Lung (tissue), 12 donors: ENCODE data around the gene CAPN5. TPM values are rescaled to one million over a fixed set of nuclear protein-coding genes. Genes with fewer than 3 reads are reported as not detected.

Experiments
- ATAC-seq: fragments of 200-7000 bp; cut with Tn5 transposase; one replicate; pipeline ENCODE4 v1.9.1; 2020; ENCODE audit warnings: moderate number of reproducible peaks; ENCODE audit not compliant: insufficient read depth, low FRiP score
- DNase-seq, 3 donors: peaks; one replicate each; pipeline ENCODE4 v3.0.0-alpha.2; 2013 to 2017
- H3K27ac ChIP-seq, 2 donors: one replicate each; pipeline ENCODE4 v1.5.1; 2013; ENCODE audit warnings: mild to moderate bottlenecking in 2 of 2, moderate library complexity in 2 of 2, control low read depth in 1 of 2, inconsistent platforms in 1 of 2, low read depth in 1 of 2, low read length in 1 of 2
- H3K27me3 ChIP-seq, 3 donors: one replicate each; pipeline ENCODE4 v1.5.1; 2013; ENCODE audit warnings: low read length in 2 of 3; ENCODE audit not compliant: control insufficient read depth in 3 of 3, insufficient read depth in 3 of 3
- H3K36me3 ChIP-seq, 4 donors: one replicate each; pipeline ENCODE4 v1.5.1; 2013; ENCODE audit warnings: low read length in 4 of 4, mild to moderate bottlenecking in 1 of 4, moderate library complexity in 1 of 4; ENCODE audit not compliant: control insufficient read depth in 4 of 4, insufficient read depth in 4 of 4
- H3K4me1 ChIP-seq, 5 donors: one replicate each; pipeline ENCODE4 v1.5.1; 2013; ENCODE audit warnings: low read length in 5 of 5, mild to moderate bottlenecking in 2 of 5, moderate library complexity in 1 of 5; ENCODE audit not compliant: control insufficient read depth in 5 of 5, insufficient read depth in 5 of 5
- H3K4me3 ChIP-seq: one replicate; pipeline ENCODE4 v1.5.1; 2013; ENCODE audit warnings: mild to moderate bottlenecking, control low read depth, moderate library complexity
- H3K9ac ChIP-seq, 2 donors: one replicate each; pipeline ENCODE4 v1.5.1; 2013; ENCODE audit warnings: low read length in 2 of 2, control low read depth in 1 of 2; ENCODE audit not compliant: insufficient read depth in 1 of 2
- H3K9me3 ChIP-seq, 4 donors: one replicate each; pipeline ENCODE4 v1.5.1; 2013; ENCODE audit warnings: low read length in 3 of 4, mild to moderate bottlenecking in 1 of 4, moderate library complexity in 1 of 4; ENCODE audit not compliant: control insufficient read depth in 4 of 4, insufficient read depth in 3 of 4
- WGBS, 2 donors: extraction: QIAGEN DNeasy Blood & Tissue Kit; methylation state at CpG; one replicate each; pipeline ENCODE4 v1.1.7; 2013; 5-methylcytosine and 5-hydroxymethylcytosine counted together
- polyA plus RNA-seq, 2 donors: library from polyadenylated mRNA; stranded (reverse); fragments of 200-250 nt; gene quantifications; one replicate each; pipeline ENCODE4 v1.2.1, GENCODE V29; 2013
- total RNA-seq, 2 donors: library from RNA; depleted of rRNA in 1 of 2; stranded (reverse); fragments of >200 nt in 1 of 2; gene quantifications; one replicate each; pipeline ENCODE4 v1.2.1, GENCODE V29; 2014 to 2021
- TF ChIP-seq, protein P1 (sequence below): IDR thresholded peaks from 2 replicates; pipeline ENCODE4 v1.5.1; 2012; ENCODE audit warnings: mild to moderate bottlenecking; ENCODE audit errors: control extremely low read depth, extremely low read depth
- donor health status: control.
- donor health status: control.
- donor health status: Bipolar disorder and iron deficiency.
- donor health status: healthy.
- donor health status: DM: yes; HTN: yes; CAD: no.

The CAPN5 gene
- total and polyA plus RNA-seq, 4 donors, result 3.0 to 16.1 (median 9.4) TPM

DNA sequence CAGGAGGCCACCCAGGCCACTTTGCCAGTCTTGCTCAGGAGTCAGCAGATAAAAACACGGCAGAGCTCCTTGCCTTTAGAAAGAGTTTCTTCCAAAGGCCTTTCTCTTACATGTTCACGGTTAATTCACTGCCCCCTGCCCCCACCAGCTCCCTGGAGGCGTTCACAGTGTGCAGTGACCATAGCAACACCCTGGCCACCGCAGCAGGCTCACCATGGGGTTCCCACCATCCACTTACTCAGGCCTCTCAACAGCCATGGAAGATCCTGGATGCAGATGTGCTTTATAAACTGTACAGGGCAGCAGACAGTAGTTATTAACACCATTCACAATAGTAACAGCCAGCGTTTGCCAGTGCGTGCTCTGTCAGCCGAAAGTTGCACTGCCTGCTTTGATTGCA, 50.7 kb downstream of the CAPN5 start:
- ATAC-seq (no peak), DNase-seq (no peak)
- 80 to 93% methylated on average over 7 of the region's 7 CpGs for WGBS, 2 donors

DNA sequence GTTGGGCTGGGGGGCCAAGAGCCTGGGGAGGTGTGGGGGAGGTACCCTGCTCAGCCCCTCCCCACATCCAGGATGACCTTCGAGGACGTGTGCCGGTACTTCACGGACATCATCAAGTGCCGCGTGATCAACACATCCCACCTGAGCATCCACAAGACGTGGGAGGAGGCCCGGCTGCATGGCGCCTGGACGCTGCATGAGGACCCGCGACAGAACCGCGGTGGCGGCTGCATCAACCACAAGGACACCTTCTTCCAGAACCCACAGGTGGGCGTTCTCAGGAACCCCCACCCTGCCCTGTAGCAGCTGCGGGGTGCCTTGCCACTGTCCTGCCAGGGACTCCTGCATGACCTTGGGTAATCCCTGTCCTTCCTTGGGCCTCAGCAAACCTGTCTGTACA, 51.3 kb downstream of the CAPN5 start:
- DNase-seq (no peak), ATAC-seq (no peak)
- Histone ChIP-seq H3K27ac (no peak overlapping the region), H3K4me3 (no peak overlapping the region), H3K9ac (no peak overlapping the region), H3K4me1 (no peaks in the 10 kb centered on the region), H3K9me3 (no peaks in the 10 kb centered on the region), H3K27me3 (no peaks in the 10 kb centered on the region), H3K36me3 (peaks cover 0 to 6% (median 2%) of the 10 kb centered on the region in 4 donors)
- TF ChIP-seq, protein P1, sequence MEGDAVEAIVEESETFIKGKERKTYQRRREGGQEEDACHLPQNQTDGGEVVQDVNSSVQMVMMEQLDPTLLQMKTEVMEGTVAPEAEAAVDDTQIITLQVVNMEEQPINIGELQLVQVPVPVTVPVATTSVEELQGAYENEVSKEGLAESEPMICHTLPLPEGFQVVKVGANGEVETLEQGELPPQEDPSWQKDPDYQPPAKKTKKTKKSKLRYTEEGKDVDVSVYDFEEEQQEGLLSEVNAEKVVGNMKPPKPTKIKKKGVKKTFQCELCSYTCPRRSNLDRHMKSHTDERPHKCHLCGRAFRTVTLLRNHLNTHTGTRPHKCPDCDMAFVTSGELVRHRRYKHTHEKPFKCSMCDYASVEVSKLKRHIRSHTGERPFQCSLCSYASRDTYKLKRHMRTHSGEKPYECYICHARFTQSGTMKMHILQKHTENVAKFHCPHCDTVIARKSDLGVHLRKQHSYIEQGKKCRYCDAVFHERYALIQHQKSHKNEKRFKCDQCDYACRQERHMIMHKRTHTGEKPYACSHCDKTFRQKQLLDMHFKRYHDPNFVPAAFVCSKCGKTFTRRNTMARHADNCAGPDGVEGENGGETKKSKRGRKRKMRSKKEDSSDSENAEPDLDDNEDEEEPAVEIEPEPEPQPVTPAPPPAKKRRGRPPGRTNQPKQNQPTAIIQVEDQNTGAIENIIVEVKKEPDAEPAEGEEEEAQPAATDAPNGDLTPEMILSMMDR, result no peak
- 94 to 98% methylated on average over 17 of the region's 17 CpGs for WGBS, 2 donors

More for the DNA sequence above, 50.7 kb downstream of the CAPN5 start:
- Histone ChIP-seq H3K9ac (no peak overlapping the region), H3K27me3 (no peaks in the 10 kb centered on the region), H3K36me3 (peaks cover 0 to 5% (median 2%) of the 10 kb centered on the region in 4 donors), H3K4me3 (no peak overlapping the region), H3K27ac (no peak overlapping the region), H3K4me1 (no peaks in the 10 kb centered on the region), H3K9me3 (no peaks in the 10 kb centered on the region)
- TF ChIP-seq, protein P1, result no peak

DNA sequence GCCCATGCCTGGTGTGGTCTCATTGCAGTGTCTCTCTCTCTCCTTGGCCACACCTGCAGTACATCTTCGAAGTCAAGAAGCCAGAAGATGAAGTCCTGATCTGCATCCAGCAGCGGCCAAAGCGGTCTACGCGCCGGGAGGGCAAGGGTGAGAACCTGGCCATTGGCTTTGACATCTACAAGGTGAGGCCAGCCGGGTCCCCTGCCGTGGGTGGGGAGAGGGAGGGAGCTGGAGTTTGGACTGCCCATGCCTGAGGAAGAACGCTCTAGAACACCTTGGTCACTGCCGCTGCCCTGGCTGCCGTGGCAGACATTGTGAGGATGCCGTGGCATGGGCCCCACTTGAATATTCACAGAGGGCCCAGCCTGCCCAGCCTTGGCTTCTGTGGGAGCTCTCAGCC, 52.2 kb downstream of the CAPN5 start:
- H3K36me3 ChIP-seq, result peaks cover 0 to 10% (median 2%) of the 10 kb centered on the region in 4 donors
- TF ChIP-seq, protein P1, result no peak
- no peak for DNase-seq
- H3K9ac ChIP-seq, result no peak overlapping the region
- H3K9me3 ChIP-seq, result no peaks in the 10 kb centered on the region
- no peak for ATAC-seq
- 93 to 96% methylated on average over 12 of the region's 12 CpGs for WGBS, 2 donors
- no peak overlapping the region for H3K4me3 ChIP-seq
- H3K27ac ChIP-seq, result no peak overlapping the region
- no peaks in the 10 kb centered on the region for H3K27me3 ChIP-seq
- no peaks in the 10 kb centered on the region for H3K4me1 ChIP-seq

DNA sequence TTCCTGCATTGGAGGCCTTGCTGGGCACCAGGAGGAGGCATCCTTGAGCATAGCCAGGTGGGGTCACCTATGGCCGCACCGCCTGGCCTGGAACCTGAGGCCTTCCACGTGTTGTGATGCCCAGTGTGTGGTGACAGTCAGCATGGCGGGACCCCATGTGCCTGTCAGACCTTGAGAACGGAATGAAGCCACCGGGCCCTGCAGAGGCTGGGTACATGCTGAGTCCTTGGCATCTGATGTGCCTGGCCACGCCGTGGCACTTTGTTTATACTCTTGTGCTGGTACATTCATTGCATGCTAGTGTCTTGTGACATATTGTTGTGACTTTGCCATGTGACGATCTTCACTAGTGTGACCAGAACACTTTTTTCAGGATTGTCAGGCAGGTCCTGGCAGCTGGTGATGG, 52.8 kb downstream of the CAPN5 start:
- TF ChIP-seq, protein P1, result no peak
- Histone ChIP-seq H3K9me3 (no peaks in the 10 kb centered on the region), H3K4me3 (no peak overlapping the region), H3K36me3 (peaks cover 0 to 10% (median under 1%) of the 10 kb centered on the region in 4 donors), H3K27ac (no peak overlapping the region), H3K4me1 (no peaks in the 10 kb centered on the region), H3K9ac (no peak overlapping the region), H3K27me3 (no peaks in the 10 kb centered on the region)
- WGBS, 2 donors, result 94% methylated on average over 9 of the region's 9 CpGs
- ATAC-seq, result no peak
- DNase-seq, result no peak
